ENCODE results near the gene PAM16. TPM values are rescaled to one million over a fixed set of nuclear protein-coding genes. Genes with fewer than 3 reads are reported as not detected.

Gene PAM16
- total and polyA plus RNA-seq, 2 of the 8 experiments (the other 6 are each of a cell fraction or from before 2014, with no cell fraction given) = 78.3 to 198 TPM

DNA sequence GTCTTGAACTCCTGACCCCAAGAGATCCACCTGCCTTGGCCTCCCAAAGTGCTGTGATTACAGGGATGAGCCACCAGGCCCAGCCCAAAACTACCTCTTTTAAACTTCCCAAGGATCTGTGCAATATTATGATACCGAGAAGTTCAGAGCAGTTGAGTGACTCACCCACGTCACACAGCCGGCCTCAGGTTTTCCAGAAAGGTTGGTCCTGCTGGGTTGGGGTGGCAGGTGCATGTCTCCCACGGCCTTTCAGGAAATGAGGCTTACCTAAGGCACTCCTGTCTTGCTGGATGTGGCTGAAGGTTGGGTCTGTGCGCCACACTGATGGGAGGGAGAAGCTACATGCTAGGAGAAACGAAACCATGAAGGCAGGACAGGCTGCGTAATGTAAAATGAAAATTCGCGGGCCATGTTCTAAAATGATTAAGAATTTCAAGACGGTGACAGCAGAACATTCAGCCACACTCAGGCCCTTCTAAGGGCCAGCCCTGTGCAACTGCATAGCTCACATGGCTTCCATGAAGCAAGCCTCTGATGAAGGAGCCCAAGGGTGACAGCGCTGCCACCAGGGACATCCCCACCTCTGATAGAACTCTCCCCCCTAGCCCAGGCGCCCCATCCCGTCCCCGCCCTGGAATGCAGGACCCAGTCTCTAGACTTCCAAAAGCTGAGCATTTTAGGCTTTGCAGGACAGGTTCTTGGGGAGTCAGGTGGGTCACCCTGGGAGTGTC is 41.9 kb downstream of the PAM16 start:
- POLR2A ChIA-PET (ENCODE audit: partially characterized antibody) = interaction anchor here (0.8 to 25.6 kb wide), 8 partner anchors 13 to 94 kb away, joined by 3 to 403 read pairs (median 5); partner anchors contain the start of gene TFAP4
- no peak for DNase-seq (ENCODE audit: low read depth in 1 of 2, low spot score in 2 of 2)
- H2BK20ac ChIP-seq (ENCODE audit: low read length) = 0 out of 2 replicates have a peak overlapping the region, but pooled peaks have one; percentile 48
- TF ChIP-seq NANOG (IDR thresholded peaks at IDR 0.05; ENCODE audit: insufficient read depth, low read depth, low read length, poor library complexity, severe bottlenecking) = no peak
- TF ChIP-seq SP2 (IDR thresholded peaks at IDR 0.05; ENCODE audit: low read length) = no peak
- TF ChIP-seq, protein P1, sequence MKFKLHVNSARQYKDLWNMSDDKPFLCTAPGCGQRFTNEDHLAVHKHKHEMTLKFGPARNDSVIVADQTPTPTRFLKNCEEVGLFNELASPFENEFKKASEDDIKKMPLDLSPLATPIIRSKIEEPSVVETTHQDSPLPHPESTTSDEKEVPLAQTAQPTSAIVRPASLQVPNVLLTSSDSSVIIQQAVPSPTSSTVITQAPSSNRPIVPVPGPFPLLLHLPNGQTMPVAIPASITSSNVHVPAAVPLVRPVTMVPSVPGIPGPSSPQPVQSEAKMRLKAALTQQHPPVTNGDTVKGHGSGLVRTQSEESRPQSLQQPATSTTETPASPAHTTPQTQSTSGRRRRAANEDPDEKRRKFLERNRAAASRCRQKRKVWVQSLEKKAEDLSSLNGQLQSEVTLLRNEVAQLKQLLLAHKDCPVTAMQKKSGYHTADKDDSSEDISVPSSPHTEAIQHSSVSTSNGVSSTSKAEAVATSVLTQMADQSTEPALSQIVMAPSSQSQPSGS (IDR thresholded peaks at IDR 0.05; ENCODE audit: low read length) = no peak
- TF ChIP-seq HDAC6 (IDR thresholded peaks at IDR 0.05; ENCODE audit: low read depth, low read length) = no peak
- TF ChIP-seq, protein P2, sequence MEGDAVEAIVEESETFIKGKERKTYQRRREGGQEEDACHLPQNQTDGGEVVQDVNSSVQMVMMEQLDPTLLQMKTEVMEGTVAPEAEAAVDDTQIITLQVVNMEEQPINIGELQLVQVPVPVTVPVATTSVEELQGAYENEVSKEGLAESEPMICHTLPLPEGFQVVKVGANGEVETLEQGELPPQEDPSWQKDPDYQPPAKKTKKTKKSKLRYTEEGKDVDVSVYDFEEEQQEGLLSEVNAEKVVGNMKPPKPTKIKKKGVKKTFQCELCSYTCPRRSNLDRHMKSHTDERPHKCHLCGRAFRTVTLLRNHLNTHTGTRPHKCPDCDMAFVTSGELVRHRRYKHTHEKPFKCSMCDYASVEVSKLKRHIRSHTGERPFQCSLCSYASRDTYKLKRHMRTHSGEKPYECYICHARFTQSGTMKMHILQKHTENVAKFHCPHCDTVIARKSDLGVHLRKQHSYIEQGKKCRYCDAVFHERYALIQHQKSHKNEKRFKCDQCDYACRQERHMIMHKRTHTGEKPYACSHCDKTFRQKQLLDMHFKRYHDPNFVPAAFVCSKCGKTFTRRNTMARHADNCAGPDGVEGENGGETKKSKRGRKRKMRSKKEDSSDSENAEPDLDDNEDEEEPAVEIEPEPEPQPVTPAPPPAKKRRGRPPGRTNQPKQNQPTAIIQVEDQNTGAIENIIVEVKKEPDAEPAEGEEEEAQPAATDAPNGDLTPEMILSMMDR (IDR thresholded peaks at IDR 0.05; ENCODE audit: control extremely low read depth in 1 of 3, insufficient read depth in 1 of 3, low read depth in 1 of 3, low read length in 3 of 3) = no peak

More for the DNA sequence above, 41.9 kb downstream of the PAM16 start:
- H3K79me2 ChIP-seq (ENCODE audit: control insufficient read depth in 1 of 2, insufficient read depth in 2 of 2, low read length in 2 of 2) = peaks cover 0 to 6% of the 10 kb centered on the region in 2 experiments; a peak in 1 of 4 replicates
- peaks cover 0 to 3% (median under 1%) of the 10 kb centered on the region in 4 experiments; a peak in 1 of 8 replicates for H3K36me3 ChIP-seq (ENCODE audit: control insufficient read depth in 2 of 4, insufficient read depth in 4 of 4, low read length in 3 of 4)
- H3K79me1 ChIP-seq (ENCODE audit: low read depth, low read length) = peaks cover 7% of the 10 kb centered on the region; the same call in 1 of the 2 replicates
- peak overlapping the region; percentile 71 for H3K4ac ChIP-seq (replicated peaks; ENCODE audit: insufficient read length, low read depth, low read length)
- peaks cover 0 to 6% of the 10 kb centered on the region in 2 experiments for H4K20me1 ChIP-seq (replicated peaks in 1 of 2; ENCODE audit: control insufficient read depth in 1 of 2, insufficient read depth in 2 of 2, low read length in 2 of 2)
- H3K23me2 ChIP-seq (ENCODE audit: low read depth, low read length) = peaks cover 9% of the 10 kb centered on the region
- H4K91ac ChIP-seq (replicated peaks; ENCODE audit: insufficient read length, low read length) = peak overlapping the region; percentile 33
- H3K56ac ChIP-seq (replicated peaks; ENCODE audit: insufficient read length, low read depth, low read length) = no peak overlapping the region
- H3K27ac ChIP-seq (ENCODE audit: low read depth, low read length) = no peak overlapping the region
- H4K8ac ChIP-seq (ENCODE audit: extremely low read depth, insufficient read depth, low read length) = no peak overlapping the region; the same call in 1 of the 2 replicates
- no peak overlapping the region for H4K5ac ChIP-seq (ENCODE audit: insufficient read length, low read depth, low read length)
- H2BK15ac ChIP-seq (ENCODE audit: low read length) = 0 out of 2 replicates have a peak overlapping the region, but pooled peaks have one; percentile 65
- no peaks in the 10 kb centered on the region for H3K9me3 ChIP-seq (ENCODE audit: insufficient read depth in 2 of 2, low read depth in 1 of 2, low read length in 1 of 2)
- H3K27me3 ChIP-seq (replicated peaks in 1 of 4; ENCODE audit: control insufficient read depth in 3 of 4, extremely low read depth in 1 of 4, insufficient read depth in 3 of 4, low read length in 3 of 4) = peaks cover 0 to 7% (median 4%) of the 10 kb centered on the region in 4 experiments; a peak in 6 of 7 replicates
- peak overlapping the region; percentile 68; the same call in 1 of the 2 replicates for H2BK12ac ChIP-seq (ENCODE audit: low read depth, low read length)
- peak overlapping the region; percentile 35; the same call in 1 of the 2 replicates for H2BK5ac ChIP-seq (ENCODE audit: low read depth, low read length)
- CTCF ChIA-PET (ENCODE audit: partially characterized antibody) = interaction anchor here (0.6 to 16.7 kb wide), 24 partner anchors 8 to 94 kb away, joined by 3 to 300 read pairs (median 10); partner anchors contain the start of gene PAM16
- H3K4me3 ChIP-seq (ENCODE audit: extremely low read depth in 1 of 4, insufficient read depth in 2 of 4, low read depth in 3 of 4, low read length in 4 of 4) = no peak overlapping the region
- H3K18ac ChIP-seq (ENCODE audit: extremely low read depth, low read length) = no peak overlapping the region
- no peak overlapping the region for H3K4me2 ChIP-seq (ENCODE audit: insufficient read depth in 1 of 2, low read depth in 2 of 2, low read length in 2 of 2)
- H3K14ac ChIP-seq (ENCODE audit: insufficient read length) = no peak overlapping the region
- peaks cover 0 to 18% (median 13%) of the 10 kb centered on the region in 4 experiments; a peak in 6 of 7 replicates for H3K4me1 ChIP-seq (replicated peaks in 1 of 4; ENCODE audit: control insufficient read depth in 3 of 4, insufficient read depth in 4 of 4, low read length in 3 of 4)
- 85% methylated on average over 14 of the region's 14 CpGs; no CpG with 5 or more reads in 1 of the 2 experiments for WGBS, 2 experiments (ENCODE audit: extremely low coverage in 1 of 2, insufficient coverage in 1 of 2, insufficient read length in 1 of 2, insufficient replicate concordance in 2 of 2, low coverage in 1 of 2, low lambda C conversion rate in 2 of 2, missing lambda C conversion rate in 1 of 2)
- H2AFZ ChIP-seq (ENCODE audit: low read length) = no peak overlapping the region
- H3K23ac ChIP-seq (ENCODE audit: insufficient read length) = no peak overlapping the region
- H2BK120ac ChIP-seq (replicated peaks; ENCODE audit: low read depth, low read length) = no peak overlapping the region
- peak overlapping the region; percentile 88 for H2AK5ac ChIP-seq (ENCODE audit: low read depth, low read length)
- no peak for FAIRE-seq
- H3K9ac ChIP-seq (replicated peaks in 1 of 4; ENCODE audit: extremely low read depth in 1 of 4, low read depth in 3 of 4, low read length in 3 of 4) = no peak overlapping the region
